K562 (cell line): ENCODE results near the gene DMXL1. TPM values are rescaled to one million over a fixed set of nuclear protein-coding genes. Genes with fewer than 3 reads are reported as not detected.

Experiments
- ATAC-seq: fragments of 200-7000 bp; cut with Tn5 transposase; 3 replicates; pipeline ENCODE4 v1.9.1; 2020; ENCODE audit warnings: moderate library complexity
- BruUV-seq: library from RNA; stranded (reverse); fragments of 400-500 nt; replicated peaks from 2 replicates; lab custom pipeline; 2021; lab: Mats Ljungman, UMichigan
- CTCF ChIA-PET: fragments of 300-600 bp; formaldehyde crosslinking; extraction: SDS; loops from one replicate; lab custom pipeline; 2021; ENCODE audit warnings: low intra/inter-chr PET ratio; lab: Yijun Ruan, JAX
- POLR2A ChIA-PET: fragments of 300-600, 350-650 bp; sonication (Branson Sonifier 250); formaldehyde crosslinking; extraction: SDS; loops from one replicate; lab custom pipeline; 2021; ENCODE audit warnings: antibody characterized with exemption, inconsistent platforms; lab: Yijun Ruan, JAX
- DNase-seq, 4 experiments: peaks; one replicate each; pipeline versions ENCODE4 v3.0.0 to v3.0.0-alpha.2; 2011 to 2018; ENCODE audit warnings: low spot score in 3 of 4, mixed read lengths in 3 of 4; ENCODE audit errors: extremely low read depth in 1 of 4
- FAIRE-seq: peaks from 2 replicates; lab custom pipeline; 2011; peaks lifted over from hg19 to GRCh38; lab: Jason Lieb, UNC
- H2AFZ ChIP-seq: 2 replicates; pipeline ENCODE4 v1.6.0; 2011; ENCODE audit warnings: low read depth, low read length, control low read depth, inconsistent platforms
- H3K27ac ChIP-seq: fragments of 200-600 bp; 3 replicates; pipeline ENCODE4 v1.8.0; 2011; ENCODE audit warnings: low read depth, mild to moderate bottlenecking, control low read depth, inconsistent platforms, low read length, moderate library complexity, mixed read lengths; ENCODE audit errors: extremely low read depth
- H3K27me3 ChIP-seq, 2 experiments: fragments of 300-600 bp in 1 of 2; 2 replicates in 1 of 2; 3 replicates in 1 of 2; pipeline versions ENCODE4 v1.6.0 to v1.8.0; 2011; ENCODE audit warnings: inconsistent platforms in 2 of 2, low read length in 2 of 2, mild to moderate bottlenecking in 1 of 2, mixed read lengths in 1 of 2, moderate library complexity in 1 of 2; ENCODE audit not compliant: control insufficient read depth in 2 of 2, insufficient read depth in 2 of 2
- H3K36me3 ChIP-seq: fragments of 300-600 bp; 3 replicates; pipeline ENCODE4 v1.8.0; 2011; ENCODE audit warnings: mild to moderate bottlenecking, low read length, inconsistent platforms; ENCODE audit not compliant: control insufficient read depth, insufficient read depth
- H3K4me1 ChIP-seq, 2 experiments: fragments of 200-600 bp in 1 of 2; replicated peaks in 1 of 2; 2 replicates in 1 of 2; 3 replicates in 1 of 2; pipeline versions ENCODE4 v1.5.1 to v1.8.0; 2011; ENCODE audit warnings: inconsistent platforms in 2 of 2, low read length in 2 of 2, mild to moderate bottlenecking in 1 of 2, mixed read lengths in 1 of 2, moderate library complexity in 1 of 2; ENCODE audit not compliant: control insufficient read depth in 2 of 2, insufficient read depth in 2 of 2
- H3K4me2 ChIP-seq: 2 replicates; pipeline ENCODE4 v1.6.1; 2011; ENCODE audit warnings: low read length, control low read depth, inconsistent platforms, mixed read lengths; ENCODE audit not compliant: insufficient read depth
- H3K4me3 ChIP-seq: fragments of 200-600 bp; sonication (generic), shearing (Covaris generic); 2 replicates; pipeline ENCODE4 v1.5.1; 2016; ENCODE audit warnings: control low read depth, inconsistent platforms
- H3K79me2 ChIP-seq: fragments of 200-600 bp; 3 replicates; pipeline ENCODE4 v1.8.0; 2011; ENCODE audit warnings: low read length, inconsistent platforms; ENCODE audit not compliant: control insufficient read depth, insufficient read depth
- H3K9ac ChIP-seq, 2 experiments: 2 replicates each; pipeline versions ENCODE4 v1.6.0 to v1.6.1; 2011; ENCODE audit warnings: low read depth in 2 of 2, low read length in 2 of 2, control low read depth in 1 of 2, inconsistent platforms in 1 of 2, mild to moderate bottlenecking in 1 of 2, mixed read lengths in 1 of 2; ENCODE audit not compliant: insufficient read depth in 1 of 2
- H3K9me1 ChIP-seq: one replicate; pipeline ENCODE4 v1.6.0; 2011; ENCODE audit warnings: inconsistent platforms, mild to moderate bottlenecking, low read length, moderate library complexity; ENCODE audit not compliant: control insufficient read depth, insufficient read depth
- H3K9me3 ChIP-seq: replicated peaks from 2 replicates; pipeline ENCODE4 v1.5.1; 2011; ENCODE audit warnings: low read depth, low read length, inconsistent platforms; ENCODE audit not compliant: control insufficient read depth, insufficient read depth
- H4K20me1 ChIP-seq: replicated peaks from 2 replicates; pipeline ENCODE4 v1.6.1; 2011; ENCODE audit warnings: low read length, inconsistent platforms, mixed read lengths; ENCODE audit not compliant: control insufficient read depth, insufficient read depth
- SMARCB1 ChIP-seq: IDR thresholded peaks from 2 replicates; pipeline ENCODE4 v1.6.1; 2011; ENCODE audit warnings: improper control_type of control experiment, low read depth; ENCODE audit not compliant: insufficient read length
- SRF ChIP-seq, 2 experiments: fragments of 250-450, 450-650 bp in 1 of 2; sonication (Bioruptor Pico) in 1 of 2; sonication (generic) in 1 of 2; formaldehyde crosslinking; IDR thresholded peaks; 2 replicates each; pipeline versions ENCODE4 v1.5.0 to v1.5.1; 2020 to 2022; ENCODE audit warnings: mild to moderate bottlenecking in 1 of 2, missing genetic modification reagents in 1 of 2
- WGBS: fragments of 100-300 bp; shearing (Covaris generic); methylation state at CpG from one replicate; pipeline ENCODE4 v1.1.6; 2016; ENCODE audit warnings: low coverage, mixed read lengths; ENCODE audit not compliant: insufficient coverage; ENCODE audit errors: missing lambda C conversion rate; 5-methylcytosine and 5-hydroxymethylcytosine counted together
- in situ Hi-C: fragments of 300-500 bp; cut with MboI; formaldehyde crosslinking; loops from 4 replicates; pipeline ENCODE4 v1.15.0; 2018; ENCODE audit warnings: inconsistent platforms, mixed read lengths
- intact Hi-C: fragments of 100-400 bp; cut with micrococcal nuclease; formaldehyde crosslinking; loops from 2 replicates; pipeline ENCODE4 v1.14.2; 2022
- polyA plus RNA-seq, 8 experiments: library from polyadenylated mRNA; depleted of rRNA in 4 of 8; stranded (reverse) in 5 of 8; unstranded in 3 of 8; fragments of >200 nt; fragmentation: Nextera tagmentation in 2 of 8; fragmentation: Illumina TruSeq in 1 of 8; extraction: Ambion mirVana in 2 of 8; extraction: Trizol in 1 of 8; gene quantifications; 2 replicates each; pipeline versions ENCODE4 v1.2.1 to v1.2.3, GENCODE V29; 2011 to 2014; ENCODE audit warnings: inconsistent platforms in 1 of 8, missing spikeins in 1 of 8
- total RNA-seq, 7 experiments: library from RNA; depleted of rRNA in 6 of 7; stranded (reverse); fragments of >200 nt in 6 of 7; fragmentation: Illumina TruSeq in 2 of 7; extraction: Trizol in 2 of 7; gene quantifications; 2 replicates each; pipeline versions ENCODE4 v1.2.1 to v1.2.3, GENCODE V29; 2011 to 2021; ENCODE audit warnings: low replicate concordance in 1 of 7
- TF ChIP-seq, protein P1 (sequence below), 2 experiments: fragments of 150-350 bp in 1 of 2; IDR thresholded peaks; 2 replicates each; pipeline ENCODE4 v1.6.1; 2012 to 2016; ENCODE audit warnings: low read depth in 2 of 2, low read length in 2 of 2, mild to moderate bottlenecking in 1 of 2, moderate library complexity in 1 of 2
- TF ChIP-seq, protein P2 (sequence below): fragments of 450-650 bp; IDR thresholded peaks from 2 replicates; pipeline ENCODE4 v1.6.1; 2018; ENCODE audit not compliant: partially characterized antibody

Gene DMXL1
- total and polyA plus RNA-seq, 9 of the 15 experiments (the other 6 are each of a cell fraction or from before 2014, with no cell fraction given) = 8.3 to 40.3 (median 30.6) TPM

- H3K4me2 ChIP-seq = peak overlapping the region; percentile 48; the same call in 1 of the 2 replicates
- 51% methylated on average over 5 of the region's 6 CpGs for WGBS
- BruUV-seq = no TSS peak
- TF ChIP-seq, protein P1, sequence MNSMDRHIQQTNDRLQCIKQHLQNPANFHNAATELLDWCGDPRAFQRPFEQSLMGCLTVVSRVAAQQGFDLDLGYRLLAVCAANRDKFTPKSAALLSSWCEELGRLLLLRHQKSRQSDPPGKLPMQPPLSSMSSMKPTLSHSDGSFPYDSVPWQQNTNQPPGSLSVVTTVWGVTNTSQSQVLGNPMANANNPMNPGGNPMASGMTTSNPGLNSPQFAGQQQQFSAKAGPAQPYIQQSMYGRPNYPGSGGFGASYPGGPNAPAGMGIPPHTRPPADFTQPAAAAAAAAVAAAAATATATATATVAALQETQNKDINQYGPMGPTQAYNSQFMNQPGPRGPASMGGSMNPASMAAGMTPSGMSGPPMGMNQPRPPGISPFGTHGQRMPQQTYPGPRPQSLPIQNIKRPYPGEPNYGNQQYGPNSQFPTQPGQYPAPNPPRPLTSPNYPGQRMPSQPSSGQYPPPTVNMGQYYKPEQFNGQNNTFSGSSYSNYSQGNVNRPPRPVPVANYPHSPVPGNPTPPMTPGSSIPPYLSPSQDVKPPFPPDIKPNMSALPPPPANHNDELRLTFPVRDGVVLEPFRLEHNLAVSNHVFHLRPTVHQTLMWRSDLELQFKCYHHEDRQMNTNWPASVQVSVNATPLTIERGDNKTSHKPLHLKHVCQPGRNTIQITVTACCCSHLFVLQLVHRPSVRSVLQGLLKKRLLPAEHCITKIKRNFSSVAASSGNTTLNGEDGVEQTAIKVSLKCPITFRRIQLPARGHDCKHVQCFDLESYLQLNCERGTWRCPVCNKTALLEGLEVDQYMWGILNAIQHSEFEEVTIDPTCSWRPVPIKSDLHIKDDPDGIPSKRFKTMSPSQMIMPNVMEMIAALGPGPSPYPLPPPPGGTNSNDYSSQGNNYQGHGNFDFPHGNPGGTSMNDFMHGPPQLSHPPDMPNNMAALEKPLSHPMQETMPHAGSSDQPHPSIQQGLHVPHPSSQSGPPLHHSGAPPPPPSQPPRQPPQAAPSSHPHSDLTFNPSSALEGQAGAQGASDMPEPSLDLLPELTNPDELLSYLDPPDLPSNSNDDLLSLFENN (IDR thresholded peaks at IDR 0.05; ENCODE audit: low read depth in 2 of 2, low read length in 2 of 2) = no peak
- TF ChIP-seq SMARCB1 = no peak
- TF ChIP-seq, protein P2, sequence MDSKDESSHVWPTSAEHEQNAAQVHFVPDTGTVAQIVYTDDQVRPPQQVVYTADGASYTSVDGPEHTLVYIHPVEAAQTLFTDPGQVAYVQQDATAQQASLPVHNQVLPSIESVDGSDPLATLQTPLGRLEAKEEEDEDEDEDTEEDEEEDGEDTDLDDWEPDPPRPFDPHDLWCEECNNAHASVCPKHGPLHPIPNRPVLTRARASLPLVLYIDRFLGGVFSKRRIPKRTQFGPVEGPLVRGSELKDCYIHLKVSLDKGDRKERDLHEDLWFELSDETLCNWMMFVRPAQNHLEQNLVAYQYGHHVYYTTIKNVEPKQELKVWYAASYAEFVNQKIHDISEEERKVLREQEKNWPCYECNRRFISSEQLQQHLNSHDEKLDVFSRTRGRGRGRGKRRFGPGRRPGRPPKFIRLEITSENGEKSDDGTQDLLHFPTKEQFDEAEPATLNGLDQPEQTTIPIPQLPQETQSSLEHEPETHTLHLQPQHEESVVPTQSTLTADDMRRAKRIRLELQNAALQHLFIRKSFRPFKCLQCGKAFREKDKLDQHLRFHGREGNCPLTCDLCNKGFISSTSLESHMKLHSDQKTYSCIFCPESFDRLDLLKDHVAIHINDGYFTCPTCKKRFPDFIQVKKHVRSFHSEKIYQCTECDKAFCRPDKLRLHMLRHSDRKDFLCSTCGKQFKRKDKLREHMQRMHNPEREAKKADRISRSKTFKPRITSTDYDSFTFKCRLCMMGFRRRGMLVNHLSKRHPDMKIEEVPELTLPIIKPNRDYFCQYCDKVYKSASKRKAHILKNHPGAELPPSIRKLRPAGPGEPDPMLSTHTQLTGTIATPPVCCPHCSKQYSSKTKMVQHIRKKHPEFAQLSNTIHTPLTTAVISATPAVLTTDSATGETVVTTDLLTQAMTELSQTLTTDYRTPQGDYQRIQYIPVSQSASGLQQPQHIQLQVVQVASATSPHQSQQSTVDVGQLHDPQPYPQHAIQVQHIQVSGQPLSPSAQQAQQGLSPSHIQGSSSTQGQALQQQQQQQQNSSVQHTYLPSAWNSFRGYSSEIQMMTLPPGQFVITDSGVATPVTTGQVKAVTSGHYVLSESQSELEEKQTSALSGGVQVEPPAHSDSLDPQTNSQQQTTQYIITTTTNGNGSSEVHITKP = peak; percentile 24
- TF ChIP-seq SRF (CRISPR knock-in tag; IDR thresholded peaks at IDR 0.05) = no peak
- no peaks in the 10 kb centered on the region for H3K27me3 ChIP-seq
- no peak overlapping the region for H3K27ac ChIP-seq
- H3K4me3 ChIP-seq = no peak overlapping the region
- intact Hi-C loops (loop anchor here (5.0 kb wide), 1 partner anchor 36 kb away; no protein-coding TSS in a partner anchor), in situ Hi-C loops (no loop called here)
- H3K79me2 ChIP-seq = peaks cover 75% of the 10 kb centered on the region
- H3K9ac ChIP-seq = no peak overlapping the region; a peak in 1 of 4 replicates
- H3K9me3 ChIP-seq = 0 out of 2 replicates have a peak, but pooled peaks cover 2% of the 10 kb centered on the region
- DNase-seq (no peak), ATAC-seq (no peak), FAIRE-seq (no peak)
- H4K20me1 ChIP-seq = no peaks in the 10 kb centered on the region
- ChIA-PET POLR2A (interaction anchor here (2.8 kb wide), 1 partner anchor 19 kb away, joined by 14 read pairs; no protein-coding TSS in a partner anchor), CTCF (no interaction called here)
- H2AFZ ChIP-seq = no peak overlapping the region
- peaks cover 28 to 40% of the 10 kb centered on the region in 2 experiments for H3K4me1 ChIP-seq
- H3K9me1 ChIP-seq = no peaks in the 10 kb centered on the region
- peaks cover 14% of the 10 kb centered on the region; the same call in 2 of the 3 replicates for H3K36me3 ChIP-seq
Observed at GRCh38 chr5:119270960-119271757, 200.3 kb downstream of the DMXL1 start.
